HG02884 (cell line): ENCODE measurements around the gene NKX6-2.
"Not testable (repeated sequence)": the region's sequence is repeated elsewhere in the genome, so short reads cannot be mapped to it uniquely, and the experiment has no call there.

Experiments
- ATAC-seq: cut with Tn5 transposase; IDR thresholded peaks from one replicate; pipeline ENCODE4 v1.9.1; 2021; ENCODE audit warnings: mild to moderate bottlenecking, moderate library complexity; ENCODE audit not compliant: unreplicated experiment

Gene NKX6-2

GRCh38 chr10:132743196-132743924 is 42.6 kb downstream of the NKX6-2 start:
- ATAC-seq, result not testable (repeated sequence)

GRCh38 chr10:132742837-132743194 is 43.1 kb downstream of the NKX6-2 start:
- ATAC-seq, result no peak

DNA sequence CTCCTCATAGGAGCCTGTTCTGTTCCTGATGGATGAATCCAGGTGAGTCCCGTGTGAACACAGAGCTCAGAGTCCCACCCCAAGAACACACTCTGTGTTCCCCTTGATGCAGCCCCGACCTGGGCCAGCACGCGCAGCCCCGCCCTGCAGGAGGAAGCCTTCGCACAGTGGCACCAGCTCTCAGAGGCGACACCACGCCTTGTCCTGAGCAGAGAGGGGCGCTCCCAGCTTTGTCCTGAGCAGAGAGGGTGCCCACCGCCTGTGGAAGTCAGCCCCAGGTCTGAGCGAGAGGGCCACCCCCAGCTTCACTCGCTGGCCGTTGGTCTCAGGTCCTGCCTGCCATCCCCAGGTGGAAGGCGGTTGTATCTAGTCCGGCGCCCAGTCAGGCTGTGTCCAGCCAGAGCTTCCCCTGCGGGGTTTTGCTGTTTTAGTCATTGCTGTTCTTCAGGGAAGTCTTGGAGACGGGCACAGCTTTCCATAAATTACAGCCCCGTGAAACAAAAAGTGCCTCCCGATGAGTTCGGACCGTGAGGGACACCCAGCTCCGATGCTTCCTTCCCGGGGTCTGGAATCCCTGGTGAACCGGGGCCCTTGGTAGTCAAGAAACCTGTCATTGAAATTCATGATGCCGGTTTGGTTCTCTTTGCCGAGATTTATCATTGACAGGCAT is 43.6 kb downstream of the NKX6-2 start:
- ATAC-seq, result no peak

DNA sequence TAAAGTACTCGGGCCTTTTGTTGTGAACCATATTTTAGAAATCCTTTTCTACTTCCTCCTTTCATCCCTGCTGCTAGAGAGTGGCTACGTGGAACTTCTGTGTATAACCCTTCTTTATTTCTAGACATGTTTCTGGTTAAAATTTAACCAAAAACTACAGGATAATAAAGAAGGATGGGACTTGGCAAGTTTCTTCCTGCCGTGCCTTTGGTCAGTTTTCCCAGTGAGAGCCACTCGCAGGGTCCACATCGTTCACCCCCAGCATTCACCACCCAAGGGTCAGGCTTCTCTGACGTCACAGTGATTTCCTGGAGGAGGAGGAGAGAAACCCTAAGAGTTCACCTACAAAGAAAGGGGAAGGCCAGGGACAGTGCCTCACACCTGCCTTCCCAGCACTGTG is 45.4 kb downstream of the NKX6-2 start:
- no peak for ATAC-seq

- ATAC-seq, result no peak
Observed at GRCh38 chr10:132739225-132739613, 46.7 kb downstream of the NKX6-2 start.

DNA sequence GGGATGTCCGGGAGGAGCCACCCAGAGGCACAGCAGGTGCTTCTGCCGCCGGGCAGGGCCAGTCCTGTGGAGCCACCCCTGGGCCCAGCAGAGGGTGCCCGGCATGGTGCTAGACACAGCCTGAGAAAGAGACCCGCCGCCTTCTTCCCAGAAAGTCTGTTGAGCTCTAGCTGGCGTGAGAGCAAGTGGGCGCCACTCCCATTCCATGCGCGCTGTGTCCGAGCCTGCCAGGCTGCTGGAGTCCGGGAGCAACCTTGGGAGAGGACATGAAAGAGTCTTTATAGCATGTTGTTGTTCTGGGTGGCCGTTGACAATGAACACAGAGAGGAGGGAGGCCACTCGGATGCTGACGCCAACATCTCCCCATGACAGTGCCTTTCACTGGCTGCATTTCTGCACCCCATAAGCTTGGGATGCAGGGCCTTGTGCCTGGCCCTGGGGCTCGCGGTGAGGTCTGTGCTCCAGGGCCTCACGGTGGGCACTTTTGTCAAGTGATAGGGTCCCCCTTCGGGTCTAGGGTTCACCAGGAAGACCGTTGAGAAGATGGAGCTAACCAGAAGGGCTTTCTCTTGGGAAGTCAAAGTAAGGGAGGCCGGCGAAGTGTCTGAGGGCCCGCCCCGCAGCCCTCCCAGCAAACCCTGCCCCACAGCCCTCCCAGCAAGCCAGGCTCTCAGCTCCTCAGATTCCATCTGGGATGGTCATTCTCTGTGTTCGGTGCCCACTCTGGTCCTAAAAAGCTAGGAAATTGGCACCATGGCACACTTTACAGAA is 47.3 kb downstream of the NKX6-2 start:
- ATAC-seq, result no peak

DNA sequence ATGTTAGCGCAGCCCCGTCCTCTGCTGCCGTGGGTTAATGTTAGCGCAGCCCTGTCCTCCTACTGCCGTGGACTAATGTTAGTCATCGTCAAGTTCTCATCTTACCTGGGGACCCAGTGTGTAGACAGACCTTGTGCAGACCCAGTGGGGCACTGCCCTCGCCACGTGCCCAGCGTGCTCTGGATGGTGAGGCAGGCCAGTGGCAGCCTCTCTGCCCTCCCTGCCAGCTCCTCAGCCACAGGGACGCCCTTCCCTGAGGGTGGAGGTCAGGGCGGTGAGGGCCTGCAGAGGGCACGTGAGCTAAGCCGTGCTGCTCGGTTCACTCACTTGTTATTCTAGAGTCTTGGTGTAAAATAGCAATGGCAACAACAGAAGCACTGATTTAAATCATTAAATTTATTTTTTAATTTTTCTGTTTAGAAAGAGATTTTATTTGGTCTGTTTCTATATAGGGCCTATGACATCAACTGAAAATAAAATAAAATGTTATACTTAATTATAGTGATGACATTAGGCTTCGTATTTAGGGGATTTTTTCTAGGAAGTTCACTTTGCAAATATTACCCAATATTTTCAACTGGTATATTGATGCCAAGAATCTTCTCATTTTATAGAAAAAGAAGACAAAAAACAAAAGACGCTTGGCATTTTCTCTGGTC is 48.4 kb downstream of the NKX6-2 start:
- ATAC-seq, result no peak

GRCh38 chr10:132735923-132736391 is 50.0 kb downstream of the NKX6-2 start:
- ATAC-seq, result no peak

DNA sequence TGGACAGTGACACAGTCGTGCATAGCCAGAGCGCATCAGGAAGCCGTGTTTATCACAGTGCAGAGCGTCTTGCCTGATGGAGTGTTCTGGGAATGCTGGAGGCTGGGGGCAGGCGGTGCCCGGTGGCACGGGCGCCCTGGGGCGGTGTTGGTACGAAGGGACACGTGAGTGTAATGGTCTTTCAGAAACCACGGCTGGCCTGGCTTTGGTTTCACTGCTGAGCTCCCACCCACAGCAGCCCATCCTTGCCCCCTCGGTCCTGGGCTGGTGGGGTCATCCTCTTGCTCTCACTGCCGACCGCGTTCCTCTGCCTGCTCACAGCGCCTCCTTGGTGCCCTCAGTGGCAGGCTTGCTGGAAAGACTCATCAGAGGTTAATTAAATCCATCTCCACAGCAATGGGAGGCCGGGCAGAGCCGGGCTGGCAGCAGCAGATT is 50.6 kb downstream of the NKX6-2 start:
- no peak for ATAC-seq

DNA sequence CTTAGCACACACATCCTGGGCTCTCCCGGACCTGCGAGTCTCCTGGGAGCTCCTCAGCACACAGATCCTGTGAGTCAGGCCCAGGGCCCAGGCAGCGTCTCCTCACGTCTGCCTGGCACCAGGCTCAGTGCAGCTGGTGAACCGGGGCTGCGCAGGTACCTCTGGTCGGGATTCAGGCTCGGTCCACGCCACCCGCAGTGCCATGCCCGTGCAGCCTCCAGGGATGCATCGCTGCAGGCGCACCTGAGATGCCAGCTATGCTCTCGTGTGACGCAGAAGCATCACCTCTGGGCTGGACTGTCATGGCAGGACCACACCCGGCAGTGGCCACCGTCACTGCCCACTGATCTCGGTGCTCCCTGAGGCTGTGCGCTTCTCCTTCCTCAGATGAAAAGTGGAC is 52.0 kb downstream of the NKX6-2 start:
- no peak for ATAC-seq
